Measurements from ENCODE around the gene ADAMTS12. TPM values are rescaled to one million over a fixed set of nuclear protein-coding genes. Genes with fewer than 3 reads are reported as not detected.
"Not testable (repeated sequence)": the region's sequence is repeated elsewhere in the genome, so short reads cannot be mapped to it uniquely, and the experiment has no call there.

ADAMTS12 gene
- total RNA-seq, 1 experiment from 2014 or later = not detected

DNA sequence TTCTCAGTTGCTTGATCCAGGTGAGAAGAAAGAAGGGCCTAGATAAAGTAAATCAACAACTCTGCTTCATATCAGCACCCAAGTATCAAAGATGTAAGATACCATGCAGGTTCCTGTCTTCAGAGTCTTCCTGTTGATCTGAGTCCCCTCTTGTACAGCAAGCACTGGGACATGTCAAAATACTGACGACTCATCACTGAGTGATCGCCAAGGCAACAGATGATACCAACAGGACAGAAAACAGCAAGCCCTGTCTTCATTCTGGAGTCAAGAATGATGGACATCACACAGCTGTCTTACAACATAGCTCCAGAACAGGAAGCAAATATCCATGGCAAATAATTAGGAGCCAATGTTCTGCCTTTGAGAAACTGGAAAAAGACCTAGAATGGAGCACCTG, 367.3 kb downstream of the ADAMTS12 start:
- BruUV-seq (replicated peaks) = no TSS peak
- CTCF ChIA-PET = interaction anchor here (1.2 kb wide), 1 partner anchor 102 kb away, joined by 4 read pairs; no protein-coding TSS in a partner anchor
- intact Hi-C loops (cut with micrococcal nuclease) = no loop called here

GRCh38 chr5:33523208-33523771, 368.5 kb downstream of the ADAMTS12 start:
- ChIA-PET POLR2A (no interaction called here), CTCF (no interaction called here)
- intact Hi-C loops (cut with micrococcal nuclease) = no loop called here
- TF ChIP-seq, protein P1, sequence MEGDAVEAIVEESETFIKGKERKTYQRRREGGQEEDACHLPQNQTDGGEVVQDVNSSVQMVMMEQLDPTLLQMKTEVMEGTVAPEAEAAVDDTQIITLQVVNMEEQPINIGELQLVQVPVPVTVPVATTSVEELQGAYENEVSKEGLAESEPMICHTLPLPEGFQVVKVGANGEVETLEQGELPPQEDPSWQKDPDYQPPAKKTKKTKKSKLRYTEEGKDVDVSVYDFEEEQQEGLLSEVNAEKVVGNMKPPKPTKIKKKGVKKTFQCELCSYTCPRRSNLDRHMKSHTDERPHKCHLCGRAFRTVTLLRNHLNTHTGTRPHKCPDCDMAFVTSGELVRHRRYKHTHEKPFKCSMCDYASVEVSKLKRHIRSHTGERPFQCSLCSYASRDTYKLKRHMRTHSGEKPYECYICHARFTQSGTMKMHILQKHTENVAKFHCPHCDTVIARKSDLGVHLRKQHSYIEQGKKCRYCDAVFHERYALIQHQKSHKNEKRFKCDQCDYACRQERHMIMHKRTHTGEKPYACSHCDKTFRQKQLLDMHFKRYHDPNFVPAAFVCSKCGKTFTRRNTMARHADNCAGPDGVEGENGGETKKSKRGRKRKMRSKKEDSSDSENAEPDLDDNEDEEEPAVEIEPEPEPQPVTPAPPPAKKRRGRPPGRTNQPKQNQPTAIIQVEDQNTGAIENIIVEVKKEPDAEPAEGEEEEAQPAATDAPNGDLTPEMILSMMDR (IDR thresholded peaks at IDR 0.05; ENCODE audit: unreplicated experiment) = no peak
- no peak for DNase-seq (ENCODE audit: unreplicated experiment)
- Mint-ChIP-seq H3K27me3 (ENCODE audit: insufficient read depth, unreplicated experiment) (no peaks in the 10 kb centered on the region), H3K36me3 (ENCODE audit: insufficient read depth, unreplicated experiment) (no peaks in the 10 kb centered on the region), H3K9me3 (ENCODE audit: unreplicated experiment) (no peaks in the 10 kb centered on the region), H3K4me1 (ENCODE audit: insufficient read depth, unreplicated experiment) (no peaks in the 10 kb centered on the region), H3K27ac (ENCODE audit: low read depth, unreplicated experiment) (no peak overlapping the region), H3K4me3 (ENCODE audit: unreplicated experiment) (no peak overlapping the region)
- BruUV-seq (replicated peaks) = no TSS peak

More for the DNA sequence above, 367.3 kb downstream of the ADAMTS12 start:
- Mint-ChIP-seq H3K4me3 (ENCODE audit: unreplicated experiment) (no peak overlapping the region), H3K27me3 (ENCODE audit: insufficient read depth, unreplicated experiment) (no peaks in the 10 kb centered on the region), H3K27ac (ENCODE audit: low read depth, unreplicated experiment) (no peak overlapping the region), H3K4me1 (ENCODE audit: insufficient read depth, unreplicated experiment) (no peaks in the 10 kb centered on the region), H3K9me3 (ENCODE audit: unreplicated experiment) (no peaks in the 10 kb centered on the region), H3K36me3 (ENCODE audit: insufficient read depth, unreplicated experiment) (no peaks in the 10 kb centered on the region)
- TF ChIP-seq, protein P1 (IDR thresholded peaks at IDR 0.05; ENCODE audit: unreplicated experiment) = no peak
- POLR2A ChIA-PET = no interaction called here
- peak; percentile 39 for DNase-seq (ENCODE audit: unreplicated experiment)

GRCh38 chr5:33516421-33516820, 375.4 kb downstream of the ADAMTS12 start:
- CTCF ChIA-PET = interaction anchor here (0.8 to 1.2 kb wide), 2 partner anchors 11 to 13 kb away, joined by 3 to 4 read pairs; no protein-coding TSS in a partner anchor
- POLR2A ChIA-PET = no interaction called here
- no peak overlapping the region for H3K27ac Mint-ChIP-seq (ENCODE audit: low read depth, unreplicated experiment)
- H3K4me1 Mint-ChIP-seq (ENCODE audit: insufficient read depth, unreplicated experiment) = no peaks in the 10 kb centered on the region
- H3K27me3 Mint-ChIP-seq (ENCODE audit: insufficient read depth, unreplicated experiment) = no peaks in the 10 kb centered on the region
- TF ChIP-seq, protein P1 (IDR thresholded peaks at IDR 0.05; ENCODE audit: unreplicated experiment) = no peak
- DNase-seq (ENCODE audit: unreplicated experiment) = no peak
- H3K4me3 Mint-ChIP-seq (ENCODE audit: unreplicated experiment) = no peak overlapping the region
- intact Hi-C loops (cut with micrococcal nuclease) = no loop called here
- H3K9me3 Mint-ChIP-seq (ENCODE audit: unreplicated experiment) = peaks cover 8% of the 10 kb centered on the region
- BruUV-seq (replicated peaks) = no TSS peak
- no peaks in the 10 kb centered on the region for H3K36me3 Mint-ChIP-seq (ENCODE audit: insufficient read depth, unreplicated experiment)

- H3K4me1 Mint-ChIP-seq (ENCODE audit: insufficient read depth, unreplicated experiment); H3K4me3 Mint-ChIP-seq (ENCODE audit: unreplicated experiment); DNase-seq (ENCODE audit: unreplicated experiment); H3K36me3 Mint-ChIP-seq (ENCODE audit: insufficient read depth, unreplicated experiment); BruUV-seq (replicated peaks); H3K27me3 Mint-ChIP-seq (ENCODE audit: insufficient read depth, unreplicated experiment); intact Hi-C loops (cut with micrococcal nuclease); H3K9me3 Mint-ChIP-seq (ENCODE audit: unreplicated experiment); CTCF ChIA-PET; H3K27ac Mint-ChIP-seq (ENCODE audit: low read depth, unreplicated experiment); POLR2A ChIA-PET: not testable (repeated sequence)
Observed at GRCh38 chr5:33515366-33515765, 376.4 kb downstream of the ADAMTS12 start.
